ENCODE data around the gene MBD1.
"Not testable (repeated sequence)": the region's sequence is repeated elsewhere in the genome, so short reads cannot be mapped to it uniquely, and the experiment has no call there.

DNA sequence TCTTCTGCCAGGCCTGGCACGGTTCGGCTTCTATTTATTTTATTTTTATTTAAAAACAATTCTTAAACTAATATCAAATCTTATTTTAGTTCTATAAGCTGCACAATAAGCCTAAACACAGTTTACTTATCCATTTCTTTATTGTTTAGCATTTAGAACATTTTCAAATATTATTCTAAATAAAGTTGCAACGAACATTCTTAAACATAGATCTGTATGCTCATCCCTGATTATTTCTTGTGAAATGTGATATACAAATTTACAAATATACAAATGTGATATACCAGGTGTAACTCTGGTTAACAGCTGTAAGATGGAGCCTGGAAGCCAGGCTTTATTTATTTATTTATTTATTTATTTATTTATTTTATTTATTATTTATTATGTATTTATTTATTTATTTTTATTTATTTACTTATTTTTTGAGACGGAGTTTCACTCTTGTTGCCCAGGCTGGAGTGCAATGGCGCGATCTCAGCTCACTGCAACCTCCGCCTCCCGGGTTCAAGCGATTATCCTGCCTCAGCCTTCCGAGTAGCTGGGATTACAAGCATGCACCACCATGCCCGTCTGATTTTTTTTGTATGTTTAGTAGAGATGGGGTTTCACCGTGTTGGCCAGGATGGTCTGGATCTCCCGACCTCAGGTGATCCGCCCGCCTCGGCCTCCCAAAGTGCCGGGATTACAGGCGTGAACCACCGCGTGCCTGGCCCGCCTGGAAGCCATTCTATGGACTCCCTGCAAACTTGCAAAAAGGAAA, 7.2 kb upstream of the MBD1 start:
- TF ChIP-seq POLR2A (IDR thresholded peaks at IDR 0.05): not testable (repeated sequence)
- TF ChIP-seq, protein P1, sequence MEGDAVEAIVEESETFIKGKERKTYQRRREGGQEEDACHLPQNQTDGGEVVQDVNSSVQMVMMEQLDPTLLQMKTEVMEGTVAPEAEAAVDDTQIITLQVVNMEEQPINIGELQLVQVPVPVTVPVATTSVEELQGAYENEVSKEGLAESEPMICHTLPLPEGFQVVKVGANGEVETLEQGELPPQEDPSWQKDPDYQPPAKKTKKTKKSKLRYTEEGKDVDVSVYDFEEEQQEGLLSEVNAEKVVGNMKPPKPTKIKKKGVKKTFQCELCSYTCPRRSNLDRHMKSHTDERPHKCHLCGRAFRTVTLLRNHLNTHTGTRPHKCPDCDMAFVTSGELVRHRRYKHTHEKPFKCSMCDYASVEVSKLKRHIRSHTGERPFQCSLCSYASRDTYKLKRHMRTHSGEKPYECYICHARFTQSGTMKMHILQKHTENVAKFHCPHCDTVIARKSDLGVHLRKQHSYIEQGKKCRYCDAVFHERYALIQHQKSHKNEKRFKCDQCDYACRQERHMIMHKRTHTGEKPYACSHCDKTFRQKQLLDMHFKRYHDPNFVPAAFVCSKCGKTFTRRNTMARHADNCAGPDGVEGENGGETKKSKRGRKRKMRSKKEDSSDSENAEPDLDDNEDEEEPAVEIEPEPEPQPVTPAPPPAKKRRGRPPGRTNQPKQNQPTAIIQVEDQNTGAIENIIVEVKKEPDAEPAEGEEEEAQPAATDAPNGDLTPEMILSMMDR (IDR thresholded peaks at IDR 0.05): not testable (repeated sequence)

Measured in testis (tissue), 2 donors.